Adrenal gland (tissue), 5 donors: Measurements from ENCODE around the gene ATP9B.

ENCODE experiments used
- POLR2A ChIP-seq, 2 donors: fragments of 450-650 bp; IDR thresholded peaks; one replicate each; pipeline ENCODE4 v1.6.1; 2017; ENCODE audit warnings: antibody characterized with exemption in 2 of 2, mild to moderate bottlenecking in 2 of 2, moderate library complexity in 1 of 2
- TF ChIP-seq, protein P1 (sequence below), 6 experiments: fragments of 450-650 bp in 4 of 6; fragments of 200-600 bp in 2 of 6; sonication (generic) in 1 of 6; IDR thresholded peaks; 1 replicate in 5 of 6; 2 replicates in 1 of 6; pipeline versions ENCODE4 v1.5.1 to v1.8.0; 2016 to 2021; ENCODE audit warnings: antibody characterized with exemption in 6 of 6, mild to moderate bottlenecking in 2 of 6, moderate library complexity in 1 of 6
- donor health status: DM: no; HTN: no; CAD: no.

DNA sequence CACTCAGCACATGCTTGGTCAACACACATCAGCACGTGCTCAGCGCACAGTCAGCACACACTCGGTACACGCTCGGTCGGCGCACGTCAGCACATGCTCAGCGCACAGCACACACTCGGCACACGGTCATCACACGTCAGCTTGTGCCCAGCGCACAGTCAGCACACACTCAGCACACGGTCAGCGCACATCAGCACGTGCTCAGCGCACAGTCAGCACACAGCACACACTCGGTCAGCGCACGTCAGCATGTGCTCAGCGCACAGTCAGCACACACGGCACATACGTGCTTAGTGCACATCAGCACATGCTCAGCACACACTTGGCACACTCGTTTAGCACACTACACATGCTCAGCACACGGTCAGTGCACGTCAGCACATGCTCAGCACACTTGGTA lies 276.8 kb downstream of the ATP9B start:
- TF ChIP-seq, protein P1, sequence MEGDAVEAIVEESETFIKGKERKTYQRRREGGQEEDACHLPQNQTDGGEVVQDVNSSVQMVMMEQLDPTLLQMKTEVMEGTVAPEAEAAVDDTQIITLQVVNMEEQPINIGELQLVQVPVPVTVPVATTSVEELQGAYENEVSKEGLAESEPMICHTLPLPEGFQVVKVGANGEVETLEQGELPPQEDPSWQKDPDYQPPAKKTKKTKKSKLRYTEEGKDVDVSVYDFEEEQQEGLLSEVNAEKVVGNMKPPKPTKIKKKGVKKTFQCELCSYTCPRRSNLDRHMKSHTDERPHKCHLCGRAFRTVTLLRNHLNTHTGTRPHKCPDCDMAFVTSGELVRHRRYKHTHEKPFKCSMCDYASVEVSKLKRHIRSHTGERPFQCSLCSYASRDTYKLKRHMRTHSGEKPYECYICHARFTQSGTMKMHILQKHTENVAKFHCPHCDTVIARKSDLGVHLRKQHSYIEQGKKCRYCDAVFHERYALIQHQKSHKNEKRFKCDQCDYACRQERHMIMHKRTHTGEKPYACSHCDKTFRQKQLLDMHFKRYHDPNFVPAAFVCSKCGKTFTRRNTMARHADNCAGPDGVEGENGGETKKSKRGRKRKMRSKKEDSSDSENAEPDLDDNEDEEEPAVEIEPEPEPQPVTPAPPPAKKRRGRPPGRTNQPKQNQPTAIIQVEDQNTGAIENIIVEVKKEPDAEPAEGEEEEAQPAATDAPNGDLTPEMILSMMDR (IDR thresholded peaks at IDR 0.05) = no peak
- no peak for TF ChIP-seq POLR2A (IDR thresholded peaks at IDR 0.05)
